NCI-H82 treated with DMSO at 0.1 percent for 48 hours (cell line): ENCODE measurements around the gene MFAP1.
A peak's percentile ranks its signal among the peaks of the same experiment; 100 is the strongest.

Source experiments
- DNase-seq: peaks from one replicate; lab custom pipeline; 2025; ENCODE audit not compliant: unreplicated experiment; lab: John Stamatoyannopoulos, UW

MFAP1 gene

DNA sequence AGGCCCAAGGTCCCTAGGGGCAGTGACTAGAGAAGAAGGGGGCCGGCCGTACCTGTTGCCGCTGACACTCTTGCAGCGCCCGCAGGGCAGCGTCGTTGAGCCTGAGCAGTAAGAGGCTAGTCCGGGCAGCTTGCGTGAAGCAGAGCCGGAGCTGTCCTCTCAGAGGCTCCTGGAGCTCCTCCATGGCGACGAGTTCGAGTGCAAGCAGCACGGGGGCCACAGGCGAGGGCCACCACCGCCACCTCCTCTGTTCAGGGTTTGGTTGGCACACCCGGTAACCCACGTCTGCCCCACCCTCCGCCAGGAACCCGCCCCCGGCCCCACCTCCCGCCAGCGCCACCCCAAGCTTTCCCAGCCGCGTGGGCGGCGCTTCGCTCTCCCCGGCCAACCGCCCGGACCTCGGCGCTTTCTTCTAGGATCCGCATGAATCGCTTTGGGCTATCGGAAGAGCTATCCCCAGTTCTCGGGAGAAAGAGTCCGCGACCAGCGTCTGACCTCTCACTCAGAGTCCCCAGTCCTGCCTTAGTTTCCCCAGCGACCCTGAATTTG, 47.7 kb downstream of the MFAP1 start, which contains the start of gene ELL3:
Gene ELL3 (minus strand): TSS at position 249 of the 549 bp plus-strand sequence. CDS start 65 bp downstream, at position 184.
- DNase-seq: peak; percentile 43

DNA sequence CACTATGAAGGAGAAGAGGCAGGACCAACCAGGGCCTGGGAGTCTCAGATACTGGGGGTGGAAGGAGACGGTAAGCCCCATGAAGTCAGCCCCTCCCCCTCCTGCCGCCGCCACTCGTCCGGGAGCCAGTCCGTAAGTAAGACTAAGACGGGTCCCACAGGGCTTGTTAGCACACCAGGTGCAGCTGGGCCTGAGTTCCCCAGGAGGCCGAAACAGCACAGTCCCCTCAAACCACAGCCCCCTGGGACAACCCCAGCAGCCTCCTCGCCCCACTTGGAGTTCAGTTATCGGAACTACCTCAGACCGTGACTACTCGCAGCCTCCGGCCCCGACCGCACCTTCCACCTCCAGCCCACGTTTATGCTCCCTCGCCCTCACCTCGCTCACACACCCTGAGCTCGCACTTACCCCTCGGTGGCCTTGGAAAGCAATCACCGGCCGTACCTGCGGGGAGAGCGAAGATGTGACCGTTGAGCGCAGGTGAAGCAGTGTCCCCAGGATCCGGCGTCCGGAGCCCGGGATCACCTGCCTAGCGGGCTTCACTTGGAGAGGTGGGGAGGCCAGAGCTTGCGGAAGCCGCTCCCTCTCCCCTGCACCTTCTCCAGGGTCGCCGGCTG, 48.3 kb downstream of the MFAP1 start:
- peak; percentile 37 for DNase-seq

DNA sequence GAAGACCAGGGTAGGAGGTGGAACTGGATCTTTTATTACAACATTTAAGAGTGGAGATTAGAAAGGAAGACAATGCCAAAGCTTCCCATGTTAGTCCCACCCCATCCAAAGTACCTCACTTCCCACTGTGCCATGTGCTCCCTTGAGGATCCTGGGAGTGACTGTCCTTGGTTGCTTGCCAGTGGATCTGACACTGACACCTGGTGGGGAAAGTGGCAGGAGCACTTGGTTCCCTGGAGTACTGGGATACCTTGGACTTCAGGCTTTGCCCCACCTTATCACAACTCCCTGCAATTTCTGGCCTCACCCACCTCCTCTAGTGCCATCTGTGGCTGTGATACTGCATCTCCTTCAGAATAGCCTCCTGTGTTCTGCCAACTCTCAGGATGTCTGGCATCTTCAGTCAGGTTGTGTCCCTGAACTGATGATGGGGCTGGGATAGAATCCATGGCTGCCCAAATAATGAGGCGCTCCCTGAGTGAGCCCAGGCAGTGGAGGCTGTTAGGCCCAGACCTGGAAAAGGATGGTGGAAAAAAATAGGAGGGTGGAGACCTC, 49.0 kb downstream of the MFAP1 start:
- peak; percentile 48 for DNase-seq

DNA sequence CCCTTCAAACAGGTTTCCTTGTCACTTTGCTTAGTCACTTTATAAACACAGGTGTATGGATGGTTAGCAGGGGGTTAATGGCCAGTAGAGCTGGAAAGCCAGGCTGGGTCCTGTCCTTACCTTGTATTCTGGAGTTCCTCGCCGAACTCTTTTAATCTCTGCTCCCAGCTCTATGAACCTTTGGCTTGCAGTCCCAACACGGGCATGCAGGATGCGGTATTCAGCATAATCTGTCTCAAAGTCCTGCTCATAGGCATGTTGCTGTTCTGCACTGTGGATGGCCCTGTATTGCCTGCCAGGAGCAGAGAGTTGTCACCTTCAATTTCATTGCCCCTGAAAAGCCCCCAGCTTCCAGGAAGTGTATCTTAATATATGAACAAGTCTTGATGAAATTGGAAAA, 50.4 kb downstream of the MFAP1 start:
- DNase-seq: no peak

DNA sequence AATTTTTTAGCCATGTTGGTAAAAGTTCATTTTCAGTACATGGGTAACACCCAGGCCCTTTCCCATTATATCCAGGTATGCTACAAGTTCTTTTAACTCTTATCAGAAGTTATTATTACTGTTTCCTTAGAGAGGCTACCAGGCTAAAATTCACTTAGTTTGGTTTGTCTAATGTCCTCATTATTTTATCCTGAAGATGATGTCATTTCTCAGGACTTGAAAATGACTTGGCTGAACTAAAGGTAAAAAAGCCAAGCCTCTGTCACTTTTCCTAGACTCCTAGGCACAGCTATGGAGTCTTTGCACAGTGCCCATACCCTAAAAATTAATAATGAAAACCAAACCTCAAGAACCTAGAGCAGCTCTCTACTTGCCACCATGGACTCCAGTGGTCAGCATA, 51.9 kb downstream of the MFAP1 start:
- DNase-seq: no peak

DNA sequence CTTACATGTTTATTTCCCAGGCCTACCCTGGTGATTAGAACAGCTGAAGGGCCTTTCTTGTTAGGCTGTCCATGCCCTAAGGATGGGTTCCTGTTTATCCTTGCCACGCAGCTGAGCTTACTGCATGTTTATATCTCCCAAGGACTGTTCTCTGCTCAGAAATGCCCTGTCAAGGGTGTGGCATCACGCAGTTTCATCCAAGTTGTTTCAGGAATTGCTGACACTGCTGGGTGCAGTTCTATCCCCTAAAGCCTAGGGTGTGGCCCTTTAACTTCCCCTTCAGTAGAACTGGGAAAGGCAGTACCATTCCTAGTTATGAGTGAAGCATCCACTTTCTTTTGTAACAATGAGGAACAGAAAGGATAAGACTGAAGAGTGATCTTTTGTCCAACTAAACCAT, 52.7 kb downstream of the MFAP1 start:
- DNase-seq: no peak

DNA sequence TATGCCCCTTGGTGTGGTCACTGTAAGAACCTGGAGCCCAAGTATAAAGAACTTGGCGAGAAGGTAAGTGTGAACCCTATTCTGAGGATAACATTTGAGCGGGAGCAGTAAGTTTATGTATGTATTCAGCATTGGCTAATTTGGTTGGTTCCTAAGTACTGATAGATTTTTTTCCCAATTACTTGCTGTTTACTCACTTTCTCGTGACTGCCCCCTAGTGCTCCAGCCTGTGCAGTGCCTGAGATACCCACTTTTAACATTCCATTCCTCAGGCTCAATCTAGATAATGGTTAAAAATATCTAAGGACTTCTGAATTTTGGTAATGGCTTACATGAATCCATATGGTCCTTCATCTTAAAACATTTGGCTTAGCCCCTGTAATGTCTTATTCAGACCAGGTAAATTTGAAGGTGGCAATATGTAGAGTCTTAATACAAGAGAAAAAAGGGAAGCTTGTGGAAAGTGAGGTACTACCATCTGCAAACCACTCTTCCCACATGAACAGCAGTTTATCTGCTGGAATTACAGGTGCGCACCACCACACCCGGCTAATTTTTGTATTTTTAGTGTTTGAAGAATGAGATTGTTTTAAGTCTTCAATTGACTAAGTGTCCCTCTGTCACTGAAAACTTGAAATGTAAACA, 54.8 kb downstream of the MFAP1 start:
- no peak for DNase-seq

DNA sequence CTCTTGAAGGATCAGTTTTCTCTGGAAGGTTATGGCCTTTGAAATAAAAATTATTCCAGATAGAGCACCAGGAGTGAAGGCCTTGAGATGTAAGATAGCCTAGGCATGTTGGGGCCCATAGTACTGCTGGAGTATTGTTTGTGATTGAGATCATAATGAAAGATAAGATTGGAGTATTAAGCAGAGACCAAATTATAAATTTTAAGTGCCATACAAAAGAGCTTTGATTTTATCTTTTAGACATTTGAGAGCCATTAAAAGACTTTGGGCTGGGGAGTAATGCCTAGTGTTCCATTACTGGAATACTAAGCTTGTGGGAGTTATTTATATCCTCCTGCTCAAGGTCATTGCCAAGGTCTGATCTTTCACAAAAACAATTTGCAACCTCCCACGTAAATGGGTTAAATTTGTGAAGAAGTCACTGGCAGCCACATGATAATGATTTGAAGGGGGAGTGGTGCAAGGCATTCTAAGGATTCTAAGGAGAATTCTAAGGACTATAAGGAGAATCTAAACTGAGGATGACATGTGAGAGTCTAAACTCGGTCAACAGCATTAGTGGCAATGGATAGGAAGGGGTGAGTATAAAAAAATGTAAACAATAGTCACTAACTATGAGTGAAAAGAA, 60.6 kb downstream of the MFAP1 start:
- no peak for DNase-seq

DNA sequence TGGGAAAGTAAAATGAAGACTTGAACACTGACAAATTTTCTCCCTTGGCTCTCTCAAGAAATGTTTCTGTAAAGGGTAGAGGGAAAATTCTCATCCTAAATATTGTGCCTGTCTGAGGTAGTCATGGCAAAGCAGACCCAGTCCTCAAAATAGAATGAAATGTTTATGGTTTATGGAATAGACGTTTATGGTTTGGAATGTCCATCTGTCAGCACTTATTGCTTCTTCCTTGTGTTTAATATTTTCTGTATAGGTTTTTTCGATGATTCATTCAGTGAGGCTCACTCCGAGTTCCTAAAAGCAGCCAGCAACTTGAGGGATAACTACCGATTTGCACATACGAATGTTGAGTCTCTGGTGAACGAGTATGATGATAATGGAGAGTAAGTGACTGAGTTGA, 61.7 kb downstream of the MFAP1 start:
- DNase-seq: no peak
